DMS114 treated with DMSO at 0.1 percent for 48 hours (cell line): ENCODE results near the gene TARP.

Experiments
- DNase-seq: peaks from one replicate; lab custom pipeline; 2025; ENCODE audit not compliant: unreplicated experiment; lab: John Stamatoyannopoulos, UW

TARP gene

GRCh38 chr7:38273286-38273995 is at the start of gene TARP:
Gene TARP (minus strand): TSS chr7:38273636.
- no peak for DNase-seq

DNA sequence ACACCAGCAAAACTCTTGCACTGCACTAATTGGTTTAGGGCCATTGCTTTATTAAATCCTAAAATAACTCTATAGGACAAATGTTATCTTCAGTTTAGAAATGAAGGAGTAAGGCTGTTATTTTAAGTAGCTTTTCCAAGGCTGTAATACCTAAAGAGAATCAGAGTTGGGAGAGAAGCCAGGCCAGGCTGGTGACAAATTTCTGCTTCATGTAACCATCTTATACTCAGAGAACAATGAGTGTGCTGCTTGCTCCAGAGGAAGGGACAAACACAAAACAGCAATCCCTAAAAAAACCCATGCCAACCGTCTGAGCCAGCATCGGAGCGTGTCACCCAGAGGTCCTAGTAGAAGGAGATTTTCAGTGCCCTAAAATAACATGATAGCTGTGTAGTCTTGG is 49.7 kb upstream of the TARP start:
- DNase-seq, result no peak

DNA sequence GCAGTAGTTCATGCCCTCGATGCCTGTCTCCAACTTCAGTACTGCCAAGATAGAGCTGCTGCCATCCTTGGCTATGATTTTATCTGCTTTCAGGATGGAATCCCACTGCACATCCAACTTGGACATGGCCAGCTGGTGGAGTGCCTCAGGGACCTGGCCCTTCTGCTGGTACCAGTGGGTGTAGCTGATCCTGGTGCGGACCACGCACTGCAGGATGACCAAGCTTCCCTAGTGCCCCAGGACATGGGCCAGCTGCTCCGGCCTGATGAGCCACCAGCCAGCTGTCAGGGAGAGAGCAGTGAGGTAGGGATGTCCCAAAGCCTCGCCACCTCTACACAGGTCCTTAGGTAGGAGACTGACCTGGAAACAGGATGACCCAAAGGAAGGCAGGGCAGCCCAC is 49.0 kb upstream of the TARP start:
- no peak for DNase-seq

DNA sequence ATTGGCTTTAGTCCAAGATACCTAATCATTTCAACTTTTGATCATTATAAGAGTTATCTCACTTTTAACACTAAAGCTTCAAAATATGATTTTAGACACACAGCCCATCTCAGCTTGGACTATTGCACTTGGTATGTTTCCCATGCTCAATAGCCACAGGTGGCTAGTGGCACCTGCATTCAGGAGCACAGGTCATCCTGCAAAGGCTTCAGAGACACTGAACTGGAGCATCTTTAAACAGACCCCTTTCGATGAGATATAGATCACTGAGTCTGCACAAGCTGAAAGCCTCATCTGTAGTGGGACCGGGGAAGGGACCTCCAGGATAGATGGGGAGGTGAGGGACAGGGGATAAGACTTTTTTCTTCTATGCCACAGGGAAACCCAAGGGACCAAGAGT is 48.5 kb upstream of the TARP start:
- DNase-seq, result no peak

- DNase-seq, result no peak
Observed at GRCh38 chr7:38321515-38321944, 48.1 kb upstream of the TARP start.

DNA sequence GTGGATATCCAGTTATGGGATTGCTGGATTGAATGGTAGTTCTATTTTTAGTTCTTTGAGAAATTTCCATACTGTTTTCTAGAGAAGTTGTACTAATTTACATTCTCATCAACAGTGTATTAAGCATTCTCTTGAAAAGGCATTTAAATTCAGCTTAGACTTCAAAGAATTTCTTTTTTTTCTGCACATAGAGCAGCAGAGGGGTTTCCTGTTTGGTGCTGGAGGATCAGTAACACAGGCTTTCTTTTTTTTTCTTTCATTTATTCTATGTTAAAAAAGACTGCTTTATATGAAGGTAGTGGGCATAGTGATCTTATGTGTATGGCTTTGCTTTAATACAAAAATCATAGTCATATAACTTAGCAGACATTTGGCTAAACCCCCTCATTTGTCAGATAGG is 47.6 kb upstream of the TARP start:
- DNase-seq, result no peak

- no peak for DNase-seq
Observed at GRCh38 chr7:38319873-38320272, 46.4 kb upstream of the TARP start.

DNA sequence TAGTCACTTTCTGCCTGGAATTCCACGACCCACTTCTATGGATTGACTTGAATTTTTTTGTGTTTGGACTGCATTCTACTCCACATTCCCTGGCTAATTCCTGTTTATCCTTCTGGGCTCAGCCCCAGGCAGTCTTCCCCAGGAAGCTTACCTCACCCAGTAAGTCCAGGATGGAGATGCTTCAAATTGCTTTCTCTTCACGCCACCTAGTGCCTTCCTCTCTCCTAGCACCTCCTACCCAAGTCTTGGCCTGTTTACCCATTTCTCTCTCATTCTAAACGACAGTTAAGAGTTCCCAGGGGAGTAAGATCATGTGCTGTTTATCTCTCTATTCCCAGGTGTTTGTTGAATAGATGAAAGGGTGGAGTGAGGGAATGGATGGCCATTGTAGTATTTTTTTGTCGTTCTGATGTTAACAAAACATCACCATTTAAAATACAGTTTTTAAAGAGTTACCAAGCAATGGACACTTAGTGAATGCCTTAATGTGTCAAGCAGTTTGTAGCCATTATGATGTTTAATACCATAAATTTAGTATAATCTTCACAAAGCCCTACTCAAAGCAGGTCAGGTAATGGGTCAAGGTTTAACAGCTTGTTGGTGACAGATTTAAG is 45.5 kb upstream of the TARP start:
- DNase-seq, result peak; percentile 68

- DNase-seq, result no peak
Observed at GRCh38 chr7:38318241-38318640, 44.8 kb upstream of the TARP start.

GRCh38 chr7:38317515-38317914 is 44.1 kb upstream of the TARP start:
- DNase-seq, result no peak

DNA sequence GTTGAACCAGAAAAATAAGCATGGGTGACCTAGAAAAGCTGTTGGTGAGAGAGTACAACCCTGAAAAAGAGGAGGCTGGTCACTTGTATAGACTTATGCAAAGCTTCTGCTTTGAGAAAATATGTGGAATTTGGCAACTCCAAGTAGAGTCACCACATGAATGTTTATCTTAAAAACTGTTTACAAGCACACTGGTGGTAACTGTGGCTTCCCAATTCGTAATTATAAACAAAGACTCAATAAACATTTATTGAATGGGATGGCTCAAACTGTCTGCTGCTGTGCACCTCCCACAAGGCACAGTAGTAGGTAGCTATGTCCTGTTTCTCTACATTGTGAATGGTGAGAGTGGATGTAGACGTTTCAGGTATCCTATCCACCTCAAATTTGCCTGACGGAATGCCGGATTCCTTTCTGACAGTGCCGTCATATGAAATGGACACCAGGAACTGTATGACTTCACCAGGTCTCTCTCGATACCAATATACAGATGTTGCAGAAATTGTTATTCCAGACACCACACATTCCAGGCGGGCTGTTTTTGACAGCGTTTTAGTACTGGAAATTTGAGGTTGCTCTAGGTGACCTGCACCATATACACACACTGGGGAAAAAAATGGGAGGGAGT is 43.4 kb upstream of the TARP start:
- no peak for DNase-seq

DNA sequence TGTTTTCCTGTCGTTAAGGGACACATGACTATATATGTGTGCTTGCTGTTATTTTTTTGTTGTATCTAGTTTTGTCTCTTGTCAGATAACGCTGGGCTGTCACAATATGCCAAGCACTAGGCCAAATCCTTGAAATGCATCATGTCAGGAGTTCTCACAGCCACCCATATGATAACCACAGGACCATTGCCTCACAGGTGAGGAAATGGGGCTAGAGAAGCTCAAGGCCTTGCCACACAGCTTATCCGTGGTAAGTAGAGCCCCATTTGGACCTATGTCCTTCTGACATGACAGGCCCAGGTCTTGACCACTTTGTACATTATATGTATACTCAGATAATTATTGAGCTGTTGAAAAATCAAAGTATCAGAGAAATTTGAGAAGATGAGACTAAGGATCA is 42.0 kb upstream of the TARP start:
- no peak for DNase-seq

DNA sequence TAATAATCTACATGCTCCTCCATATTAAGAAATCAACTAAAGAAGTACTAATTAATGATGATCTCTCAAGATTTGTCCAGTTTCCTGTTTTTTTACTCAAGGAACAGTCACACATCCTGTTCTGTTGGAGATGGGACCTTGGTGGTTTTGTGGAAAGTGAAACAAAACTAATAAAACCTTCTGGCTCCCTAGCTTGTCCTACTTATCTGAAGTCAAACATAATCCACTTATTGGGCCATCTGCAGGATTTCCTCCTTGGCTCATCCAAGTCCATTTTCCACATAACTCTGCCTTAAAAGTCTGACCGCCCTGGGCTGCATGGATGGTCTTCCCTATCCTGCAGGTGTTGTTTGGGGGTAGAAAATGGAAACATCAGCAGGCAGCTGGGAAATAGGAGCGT is 39.4 kb upstream of the TARP start:
- no peak for DNase-seq

DNA sequence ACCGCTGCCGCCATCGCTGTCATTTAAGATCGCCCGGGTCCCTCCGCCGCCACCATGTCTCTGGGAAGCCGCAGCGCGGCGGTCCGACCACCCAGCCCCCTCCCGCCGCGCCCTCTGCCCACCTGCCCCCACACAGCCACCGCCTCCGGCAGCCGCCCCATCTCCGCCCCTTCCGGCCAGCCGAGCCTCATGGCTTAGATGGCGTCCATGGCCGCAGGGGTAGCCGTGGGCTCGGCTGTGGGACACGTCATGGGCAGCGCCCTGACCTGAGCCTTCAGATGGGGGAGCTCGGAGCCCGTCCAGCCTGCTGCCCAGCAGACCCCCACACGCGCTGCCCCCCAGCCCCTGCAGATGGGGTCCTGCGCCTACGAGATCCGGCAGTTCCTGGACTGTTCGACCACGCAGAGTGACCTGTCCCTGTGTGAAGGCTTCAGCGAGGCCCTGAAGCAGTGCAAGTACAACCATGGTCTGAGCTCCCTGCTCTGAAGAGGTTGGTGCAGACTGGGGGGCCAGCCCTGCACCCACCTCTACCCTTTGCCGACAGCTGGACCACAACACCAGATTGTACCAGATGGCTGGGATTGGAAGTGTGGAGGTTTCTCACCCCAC is 38.0 kb upstream of the TARP start:
- DNase-seq, result peak; percentile 25

- DNase-seq, result no peak
Observed at GRCh38 chr7:38310591-38311101, 37.2 kb upstream of the TARP start.

DNA sequence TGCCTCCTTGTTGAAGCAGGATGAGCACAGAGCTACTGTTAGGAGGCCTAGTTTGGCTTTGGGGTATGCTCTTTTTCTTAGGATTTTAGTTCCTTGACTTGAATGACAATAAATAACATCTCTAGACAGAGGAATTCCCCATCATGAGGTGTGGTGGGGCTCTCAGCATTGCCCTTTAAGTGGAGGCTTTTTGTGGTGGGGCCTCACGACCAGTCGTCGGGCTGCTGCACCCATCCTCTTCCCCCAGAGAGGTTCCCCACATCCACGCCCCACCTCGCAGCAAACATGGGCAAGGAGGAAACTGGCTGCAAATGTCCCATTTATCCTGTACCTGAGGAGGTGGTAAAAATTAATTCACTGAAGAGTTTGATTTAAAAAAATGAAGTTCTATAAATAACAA is 36.1 kb upstream of the TARP start:
- no peak for DNase-seq

DNA sequence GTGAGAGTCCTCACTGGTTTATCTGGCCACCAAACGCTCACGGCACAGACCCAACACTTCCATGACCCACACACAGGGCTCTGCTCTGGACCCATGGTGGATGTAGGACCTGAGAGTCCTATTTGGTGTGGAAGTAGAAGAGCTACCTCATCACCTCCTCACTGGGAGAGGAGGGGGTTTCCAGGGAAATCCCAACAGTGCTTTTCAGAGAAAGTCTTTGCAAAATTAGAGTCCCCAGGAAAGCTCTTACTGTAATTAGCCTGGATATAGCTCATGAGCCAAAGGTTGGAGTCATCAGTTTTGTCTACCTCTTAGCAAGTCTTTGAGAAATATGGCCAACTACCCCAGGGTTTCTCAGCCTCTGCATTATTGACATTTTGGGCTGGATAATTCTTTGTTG is 34.7 kb upstream of the TARP start:
- DNase-seq, result no peak

- no peak for DNase-seq
Observed at GRCh38 chr7:38307640-38308039, 34.2 kb upstream of the TARP start.

DNA sequence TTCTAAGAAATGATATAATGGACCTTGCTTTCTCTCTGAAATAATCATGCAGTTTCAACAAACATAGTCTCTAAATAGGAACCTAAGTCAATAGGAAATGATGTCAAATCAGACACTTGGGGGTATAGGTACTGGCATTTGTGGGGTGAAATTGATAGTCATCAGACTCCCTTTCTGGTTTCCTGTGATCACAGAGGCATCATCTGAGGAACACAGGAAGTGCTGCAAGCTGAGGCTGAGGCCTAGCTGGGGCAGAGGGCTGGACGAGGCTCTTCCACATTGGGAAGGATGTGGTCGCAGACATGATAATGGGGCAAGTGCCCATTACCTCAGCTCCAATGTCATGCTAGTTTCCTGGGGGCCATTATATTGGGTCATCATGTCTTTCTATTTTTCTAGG is 33.5 kb upstream of the TARP start:
- no peak for DNase-seq

GRCh38 chr7:38306171-38306570 is 32.7 kb upstream of the TARP start:
- DNase-seq, result no peak

- DNase-seq, result no peak
Observed at GRCh38 chr7:38303866-38304265, 30.4 kb upstream of the TARP start.

DNA sequence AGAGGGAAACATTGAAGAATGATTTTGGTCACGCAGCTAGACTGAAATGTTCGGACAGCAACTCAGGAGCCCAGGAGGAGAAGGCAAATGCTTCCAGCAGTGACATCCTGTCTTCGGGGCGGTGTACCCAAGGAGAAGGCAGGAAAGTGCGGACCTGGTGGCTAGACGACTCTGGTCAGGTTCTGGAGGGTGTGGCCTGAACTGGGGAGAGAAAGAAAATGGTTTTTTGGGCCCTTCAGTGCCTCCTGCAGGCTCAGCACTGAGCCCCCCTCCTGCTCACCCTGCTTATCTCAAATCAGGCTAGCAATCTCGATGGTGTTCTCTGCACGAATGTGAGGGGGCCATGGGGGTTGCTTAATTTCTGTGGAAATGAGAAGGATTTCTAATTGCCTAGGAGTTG is 26.7 kb upstream of the TARP start:
- no peak for DNase-seq
